HEK293 (cell line): ENCODE data around the gene CTBP2.

Experiments
- CTCF ChIA-PET: fragments of 350-600 bp; formaldehyde crosslinking; extraction: SDS; loops from one replicate; lab custom pipeline; 2021; ENCODE audit warnings: antibody characterized with exemption; lab: Yijun Ruan, JAX
- POLR2A ChIA-PET: fragments of 300-600 bp; formaldehyde crosslinking; extraction: SDS; loops from one replicate; lab custom pipeline; 2020; ENCODE audit warnings: antibody characterized with exemption, inconsistent platforms; lab: Yijun Ruan, JAX
- H3K27ac ChIP-seq: fragments of 200-500 bp; sonication (Bioruptor generic); 2 replicates; pipeline ENCODE4 v1.5.1; 2014; ENCODE audit warnings: low read depth, low read length, control low read depth, inconsistent platforms; ENCODE audit errors: extremely low read depth
- H3K36me3 ChIP-seq, 2 experiments: fragments of 200-500 bp in 1 of 2; sonication (Bioruptor generic) in 1 of 2; 1 replicate in 1 of 2; 2 replicates in 1 of 2; pipeline ENCODE4 v1.5.1; 2014 to 2017; ENCODE audit warnings: inconsistent platforms in 2 of 2, low read length in 2 of 2; ENCODE audit not compliant: control insufficient read depth in 2 of 2, insufficient read depth in 1 of 2
- H3K4me1 ChIP-seq: fragments of 200-500 bp; sonication (Bioruptor generic); 2 replicates; pipeline ENCODE4 v1.5.1; 2014; ENCODE audit warnings: mild to moderate bottlenecking, low read length, inconsistent platforms; ENCODE audit not compliant: control insufficient read depth, insufficient read depth
- H3K4me3 ChIP-seq: 2 replicates; pipeline ENCODE4 v1.5.1; 2011; ENCODE audit warnings: low read depth, mild to moderate bottlenecking, control low read depth, low read length, moderate library complexity
- H3K9me3 ChIP-seq: fragments of 200-500 bp; sonication (Bioruptor generic); 2 replicates; pipeline ENCODE4 v1.5.1; 2014; ENCODE audit warnings: low read depth, low read length, inconsistent platforms; ENCODE audit not compliant: control insufficient read depth, insufficient read depth
- ATF2 ChIP-seq: fragments of 450-650 bp; formaldehyde crosslinking; IDR thresholded peaks from 2 replicates; pipeline ENCODE4 v1.5.1; 2016; ENCODE audit warnings: missing biosample characterization, missing genetic modification characterization, low read depth
- INSM2 ChIP-seq: fragments of 450-650 bp; formaldehyde crosslinking; IDR thresholded peaks from 2 replicates; pipeline ENCODE4 v1.5.1; 2016; ENCODE audit warnings: missing biosample characterization, missing genetic modification characterization
- KLF8 ChIP-seq: fragments of 450-650 bp; formaldehyde crosslinking; IDR thresholded peaks from 2 replicates; pipeline ENCODE4 v1.5.1; 2016; ENCODE audit warnings: missing biosample characterization, missing genetic modification characterization
- TCF7L2 ChIP-seq: IDR thresholded peaks from 2 replicates; pipeline ENCODE4 v1.6.1; 2011; ENCODE audit warnings: low read depth, mild to moderate bottlenecking, inconsistent platforms, low read length, moderate library complexity, borderline replicate concordance
- ZBTB21 ChIP-seq: fragments of 450-650 bp; formaldehyde crosslinking; IDR thresholded peaks from 2 replicates; pipeline ENCODE4 v1.5.1; 2017; ENCODE audit warnings: missing biosample characterization, missing genetic modification characterization
- ZNF2 ChIP-seq: fragments of 450-650 bp; formaldehyde crosslinking; IDR thresholded peaks from 2 replicates; pipeline ENCODE4 v1.5.1; 2016; ENCODE audit warnings: missing biosample characterization, missing genetic modification characterization
- ZNF311 ChIP-seq: fragments of 450-650 bp; formaldehyde crosslinking; IDR thresholded peaks from 2 replicates; pipeline ENCODE4 v1.5.1; 2017; ENCODE audit warnings: missing biosample characterization, missing genetic modification characterization, borderline replicate concordance
- ZNF404 ChIP-seq: fragments of 450-650 bp; formaldehyde crosslinking; IDR thresholded peaks from 2 replicates; pipeline ENCODE4 v1.5.1; 2017; ENCODE audit warnings: missing biosample characterization, missing genetic modification characterization
- ZNF518A ChIP-seq: fragments of 450-650 bp; formaldehyde crosslinking; conservative IDR thresholded peaks from 2 replicates; pipeline ENCODE4 v1.5.1; 2016; ENCODE audit warnings: low read depth, missing biosample characterization, missing genetic modification characterization
- ZNF558 ChIP-seq: fragments of 450-650 bp; formaldehyde crosslinking; IDR thresholded peaks from 2 replicates; pipeline ENCODE4 v1.5.1; 2016; ENCODE audit warnings: missing biosample characterization, missing genetic modification characterization
- ZNF626 ChIP-seq: fragments of 450-650 bp; sonication (Bioruptor Pico); formaldehyde crosslinking; IDR thresholded peaks from 2 replicates; pipeline ENCODE4 v1.5.1; 2018; ENCODE audit warnings: missing biosample characterization, missing genetic modification characterization, inconsistent platforms
- ZNF704 ChIP-seq: fragments of 450-650 bp; formaldehyde crosslinking; IDR thresholded peaks from 2 replicates; pipeline ENCODE4 v1.5.1; 2016; ENCODE audit warnings: missing biosample characterization, missing genetic modification characterization
- ZNF792 ChIP-seq: fragments of 450-650 bp; formaldehyde crosslinking; IDR thresholded peaks from 2 replicates; pipeline ENCODE4 v1.5.1; 2016; ENCODE audit warnings: missing biosample characterization, missing genetic modification characterization
- ZSCAN4 ChIP-seq: fragments of 450-650 bp; formaldehyde crosslinking; IDR thresholded peaks from 2 replicates; pipeline ENCODE4 v1.5.1; 2017; ENCODE audit warnings: missing biosample characterization, missing genetic modification characterization

CTBP2 gene

GRCh38 chr10:125206623-125207022 is 46.3 kb upstream of the CTBP2 start:
- TF ChIP-seq ZNF518A (tag by site-specific recombination) (no peak), ZNF2 (no peak), ZNF558 (tag by site-specific recombination) (no peak), ATF2 (tag by site-specific recombination) (no peak), ZNF792 (no peak), ZSCAN4 (tag by site-specific recombination) (no peak), KLF8 (tag by site-specific recombination) (no peak), ZNF704 (tag by site-specific recombination) (no peak), ZBTB21 (tag by site-specific recombination) (no peak), ZNF626 (no peak)
- Histone ChIP-seq H3K4me1 (no peaks in the 10 kb centered on the region), H3K36me3 (no peaks in the 10 kb centered on the region), H3K4me3 (no peak overlapping the region), H3K27ac (no peak overlapping the region), H3K9me3 (no peaks in the 10 kb centered on the region)
- CTCF ChIA-PET, result no interaction called here
- POLR2A ChIA-PET, result interaction anchor here (0.7 kb wide), 1 partner anchor 127 kb away, joined by 5 read pairs; no protein-coding TSS in a partner anchor

- ChIA-PET POLR2A (no interaction called here), CTCF (no interaction called here)
- Histone ChIP-seq H3K9me3 (no peaks in the 10 kb centered on the region), H3K36me3 (no peaks in the 10 kb centered on the region), H3K4me1 (no peaks in the 10 kb centered on the region), H3K27ac (no peak overlapping the region), H3K4me3 (no peak overlapping the region)
- TF ChIP-seq ZNF311 (no peak), ZNF404 (tag by site-specific recombination) (no peak), INSM2 (no peak), TCF7L2 (no peak)
These were observed 45.1 kb upstream of the CTBP2 start for GRCh38 chr10:125205431-125205830.
